Neutrophil (primary cell): Measurements from ENCODE around the gene CD28.

Experiments used
- H3K27ac ChIP-seq: fragments of 200-600 bp; sonication (generic); 2 replicates; pipeline ENCODE4 v1.5.1; 2016; ENCODE audit warnings: mild to moderate bottlenecking, moderate library complexity
- H3K27me3 ChIP-seq: fragments of 200-600 bp; sonication (generic); 2 replicates; pipeline ENCODE4 v1.6.0; 2016; ENCODE audit warnings: mild to moderate bottlenecking
- H3K36me3 ChIP-seq: fragments of 200-600 bp; sonication (generic); 2 replicates; pipeline ENCODE4 v1.5.1; 2017
- H3K4me1 ChIP-seq, 2 experiments: fragments of 200-600 bp in 1 of 2; sonication (generic) in 1 of 2; 1 replicate in 1 of 2; 2 replicates in 1 of 2; pipeline versions ENCODE4 v1.5.1 to v1.6.1; 2013 to 2016; ENCODE audit warnings: low read depth in 1 of 2, low read length in 1 of 2, mild to moderate bottlenecking in 1 of 2, moderate library complexity in 1 of 2; ENCODE audit not compliant: control insufficient read depth in 1 of 2, insufficient read depth in 1 of 2
- H3K4me3 ChIP-seq, 2 experiments: fragments of 200-600 bp in 1 of 2; sonication (generic) in 1 of 2; 1 replicate in 1 of 2; 2 replicates in 1 of 2; pipeline ENCODE4 v1.5.1; 2013 to 2016; ENCODE audit warnings: low read depth in 1 of 2, low read length in 1 of 2, mild to moderate bottlenecking in 1 of 2, moderate library complexity in 1 of 2
- H3K9me3 ChIP-seq: fragments of 200-600 bp; sonication (generic); 2 replicates; pipeline ENCODE4 v1.5.1; 2016
- CTCF ChIP-seq: fragments of 200-600 bp; sonication (generic); IDR thresholded peaks from 2 replicates; pipeline ENCODE4 v1.5.1; 2016; ENCODE audit warnings: antibody characterized with exemption

The CD28 gene

GRCh38 chr2:203759690-203760365 is 53.4 kb downstream of the CD28 start:
- no peaks in the 10 kb centered on the region for H3K4me1 ChIP-seq
- H3K9me3 ChIP-seq, result no peaks in the 10 kb centered on the region
- H3K36me3 ChIP-seq, result no peaks in the 10 kb centered on the region
- TF ChIP-seq CTCF, result no peak
- no peak overlapping the region for H3K27ac ChIP-seq
- H3K4me3 ChIP-seq, result no peak overlapping the region
- H3K27me3 ChIP-seq, result no peaks in the 10 kb centered on the region

- Histone ChIP-seq H3K9me3 (no peaks in the 10 kb centered on the region), H3K4me1 (no peaks in the 10 kb centered on the region), H3K27ac (no peak overlapping the region), H3K36me3 (no peaks in the 10 kb centered on the region), H3K4me3 (no peak overlapping the region), H3K27me3 (no peaks in the 10 kb centered on the region)
- no peak for TF ChIP-seq CTCF
Observed at GRCh38 chr2:203761121-203761520, 54.7 kb downstream of the CD28 start.

GRCh38 chr2:203763241-203763937 is 57.0 kb downstream of the CD28 start:
- no peak overlapping the region for H3K4me3 ChIP-seq
- H3K27ac ChIP-seq, result no peak overlapping the region
- no peaks in the 10 kb centered on the region for H3K9me3 ChIP-seq
- H3K27me3 ChIP-seq, result no peaks in the 10 kb centered on the region
- H3K4me1 ChIP-seq, result no peaks in the 10 kb centered on the region
- TF ChIP-seq CTCF, result no peak
- no peaks in the 10 kb centered on the region for H3K36me3 ChIP-seq

- H3K36me3 ChIP-seq, result no peaks in the 10 kb centered on the region
- H3K27ac ChIP-seq, result no peak overlapping the region
- H3K27me3 ChIP-seq, result no peaks in the 10 kb centered on the region
- no peak for TF ChIP-seq CTCF
- H3K4me1 ChIP-seq, result no peaks in the 10 kb centered on the region
- H3K9me3 ChIP-seq, result no peaks in the 10 kb centered on the region
- H3K4me3 ChIP-seq, result no peak overlapping the region
Observed at GRCh38 chr2:203763938-203764664, 57.7 kb downstream of the CD28 start.

GRCh38 chr2:203772456-203773165 is 66.2 kb downstream of the CD28 start:
- Histone ChIP-seq H3K36me3 (no peaks in the 10 kb centered on the region), H3K4me3 (no peak overlapping the region), H3K4me1 (no peaks in the 10 kb centered on the region), H3K27me3 (no peaks in the 10 kb centered on the region), H3K9me3 (no peaks in the 10 kb centered on the region), H3K27ac (no peak overlapping the region)
- no peak for TF ChIP-seq CTCF
